Measurements from ENCODE around the gene TRIB2. TPM values are rescaled to one million over a fixed set of nuclear protein-coding genes. Genes with fewer than 3 reads are reported as not detected.

The TRIB2 gene
- total RNA-seq, 4 donors from 2014 or later = 12.6 to 18.5 (median 15.9) TPM

GRCh38 chr2:12682017-12682416, 34.7 kb upstream of the TRIB2 start:
- ATAC-seq = no peak
- in situ Hi-C loops (cut with MboI; ENCODE audit: low sequenced_read_pairs in 4 of 4) = no loop called here
- no peaks in the 10 kb centered on the region for H3K36me3 ChIP-seq
- H3K27ac ChIP-seq = no peak overlapping the region
- no peaks in the 10 kb centered on the region for H3K27me3 ChIP-seq
- intact Hi-C loops (cut with DNase I; ENCODE audit: low total_unique reads) = no loop called here
- no peak for DNase-seq
- no peak overlapping the region for H3K4me3 ChIP-seq
- H3K9me3 ChIP-seq = no peaks in the 10 kb centered on the region
- H3K4me1 ChIP-seq = peaks cover 3 to 11% of the 10 kb centered on the region in 2 donors
- no peak for TF ChIP-seq POLR2A (IDR thresholded peaks at IDR 0.05)
- TF ChIP-seq CTCF (IDR thresholded peaks at IDR 0.05 in 4 of 5, conservative IDR thresholded peaks at IDR 0.05 in 1 of 5) = no peak

- Histone ChIP-seq H3K27ac (no peak overlapping the region), H3K4me3 (no peak overlapping the region), H3K36me3 (no peaks in the 10 kb centered on the region), H3K27me3 (no peaks in the 10 kb centered on the region), H3K4me1 (peaks cover 5 to 11% of the 10 kb centered on the region in 2 donors), H3K9me3 (no peaks in the 10 kb centered on the region)
- no peak for DNase-seq
- no peak for ATAC-seq
- intact Hi-C loops (cut with DNase I; ENCODE audit: low total_unique reads) = no loop called here
- in situ Hi-C loops (cut with MboI; ENCODE audit: low sequenced_read_pairs in 4 of 4) = no loop called here
- TF ChIP-seq POLR2A (IDR thresholded peaks at IDR 0.05) (no peak), CTCF (IDR thresholded peaks at IDR 0.05 in 4 of 5, conservative IDR thresholded peaks at IDR 0.05 in 1 of 5) (no peak)
Observed at GRCh38 chr2:12683457-12684100, 33.2 kb upstream of the TRIB2 start.

GRCh38 chr2:12684471-12684936, 32.2 kb upstream of the TRIB2 start:
- TF ChIP-seq POLR2A (IDR thresholded peaks at IDR 0.05) = no peak
- no peaks in the 10 kb centered on the region for H3K36me3 ChIP-seq
- intact Hi-C loops (cut with DNase I; ENCODE audit: low total_unique reads) = no loop called here
- H3K9me3 ChIP-seq = no peaks in the 10 kb centered on the region
- ATAC-seq (peak; percentile 23 to 30), DNase-seq (no peak)
- H3K4me3 ChIP-seq = no peak overlapping the region
- in situ Hi-C loops (cut with MboI; ENCODE audit: low sequenced_read_pairs in 4 of 4) = no loop called here
- H3K27me3 ChIP-seq = no peaks in the 10 kb centered on the region
- peaks cover 5 to 11% of the 10 kb centered on the region in 2 donors for H3K4me1 ChIP-seq
- H3K27ac ChIP-seq = no peak overlapping the region

GRCh38 chr2:12685145-12685544, 31.6 kb upstream of the TRIB2 start:
- ATAC-seq = no peak
- Histone ChIP-seq H3K27me3 (no peaks in the 10 kb centered on the region), H3K9me3 (no peaks in the 10 kb centered on the region), H3K4me3 (no peak overlapping the region), H3K36me3 (no peaks in the 10 kb centered on the region), H3K4me1 (peaks cover 5 to 11% of the 10 kb centered on the region in 2 donors), H3K27ac (no peak overlapping the region)
- no peak for DNase-seq
- TF ChIP-seq CTCF (IDR thresholded peaks at IDR 0.05 in 4 of 5, conservative IDR thresholded peaks at IDR 0.05 in 1 of 5) (no peak), POLR2A (IDR thresholded peaks at IDR 0.05) (no peak)
- in situ Hi-C loops (cut with MboI; ENCODE audit: low sequenced_read_pairs in 4 of 4) = no loop called here
- intact Hi-C loops (cut with DNase I; ENCODE audit: low total_unique reads) = no loop called here

- no peaks in the 10 kb centered on the region for H3K9me3 ChIP-seq
- intact Hi-C loops (cut with DNase I; ENCODE audit: low total_unique reads) (no loop called here), in situ Hi-C loops (cut with MboI; ENCODE audit: low sequenced_read_pairs in 4 of 4) (no loop called here)
- H3K36me3 ChIP-seq = no peaks in the 10 kb centered on the region
- no peak for TF ChIP-seq POLR2A (IDR thresholded peaks at IDR 0.05)
- no peak for TF ChIP-seq CTCF (IDR thresholded peaks at IDR 0.05 in 4 of 5, conservative IDR thresholded peaks at IDR 0.05 in 1 of 5)
- no peak overlapping the region for H3K4me3 ChIP-seq
- DNase-seq (no peak), ATAC-seq (no peak)
- H3K4me1 ChIP-seq = peaks cover 5 to 11% of the 10 kb centered on the region in 2 donors
- H3K27me3 ChIP-seq = no peaks in the 10 kb centered on the region
- H3K27ac ChIP-seq = no peak overlapping the region
Observed at GRCh38 chr2:12685956-12686355, 30.8 kb upstream of the TRIB2 start.
